Activated naive CD4-positive, alpha-beta T cell (primary cell): ENCODE data around the gene MVB12B.
"Not testable (repeated sequence)": the region's sequence is repeated elsewhere in the genome, so short reads cannot be mapped to it uniquely, and the experiment has no call there.

Experiments used
- DNase-seq, 4 experiments: peaks; one replicate each; lab custom pipeline; 2025; lab: John Stamatoyannopoulos, UW

MVB12B gene

GRCh38 chr9:126326228-126327005, at the start of gene MVB12B:
Gene MVB12B, plus strand, starts transcription at chr9:126326829. Its CDS starts 101 bp downstream, at chr9:126326930.
- DNase-seq, result peak in 3 of 4 experiments; percentile 5 to 49 (median 15)

GRCh38 chr9:126283799-126284465, 42.7 kb upstream of the MVB12B start:
- DNase-seq, result no peak

GRCh38 chr9:126285652-126286051, 41.0 kb upstream of the MVB12B start:
- not testable (repeated sequence) for DNase-seq

GRCh38 chr9:126287166-126287866, 39.3 kb upstream of the MVB12B start:
- DNase-seq, result no peak

- DNase-seq, result no peak
Observed at GRCh38 chr9:126290871-126291270, 35.8 kb upstream of the MVB12B start.

- DNase-seq, result no peak
Observed at GRCh38 chr9:126291925-126292324, 34.7 kb upstream of the MVB12B start.

GRCh38 chr9:126292736-126293521, 33.7 kb upstream of the MVB12B start:
- DNase-seq, result no peak

- no peak for DNase-seq
Observed at GRCh38 chr9:126293522-126293889, 33.1 kb upstream of the MVB12B start.

- no peak for DNase-seq
Observed at GRCh38 chr9:126294331-126295081, 32.1 kb upstream of the MVB12B start.

- no peak for DNase-seq
Observed at GRCh38 chr9:126295082-126295477, 31.5 kb upstream of the MVB12B start.

GRCh38 chr9:126295516-126295915, 31.1 kb upstream of the MVB12B start:
- no peak for DNase-seq

GRCh38 chr9:126295936-126296600, 30.6 kb upstream of the MVB12B start:
- no peak for DNase-seq

- DNase-seq, result no peak
Observed at GRCh38 chr9:126296687-126297086, 29.9 kb upstream of the MVB12B start.

GRCh38 chr9:126297661-126298060, 29.0 kb upstream of the MVB12B start:
- no peak for DNase-seq

- no peak for DNase-seq
Observed at GRCh38 chr9:126298063-126298801, 28.4 kb upstream of the MVB12B start.

- DNase-seq, result no peak
Observed at GRCh38 chr9:126299706-126300276, 26.8 kb upstream of the MVB12B start.

- DNase-seq, result no peak
Observed at GRCh38 chr9:126301196-126301595, 25.4 kb upstream of the MVB12B start.

- DNase-seq, result peak in 2 of 4 experiments; percentile 6 to 7
Observed at GRCh38 chr9:126301985-126302603, 24.5 kb upstream of the MVB12B start.

- DNase-seq, result no peak
Observed at GRCh38 chr9:126302730-126303129, 23.9 kb upstream of the MVB12B start.
